ENCODE measurements around the gene GNA14.

GNA14 gene

DNA sequence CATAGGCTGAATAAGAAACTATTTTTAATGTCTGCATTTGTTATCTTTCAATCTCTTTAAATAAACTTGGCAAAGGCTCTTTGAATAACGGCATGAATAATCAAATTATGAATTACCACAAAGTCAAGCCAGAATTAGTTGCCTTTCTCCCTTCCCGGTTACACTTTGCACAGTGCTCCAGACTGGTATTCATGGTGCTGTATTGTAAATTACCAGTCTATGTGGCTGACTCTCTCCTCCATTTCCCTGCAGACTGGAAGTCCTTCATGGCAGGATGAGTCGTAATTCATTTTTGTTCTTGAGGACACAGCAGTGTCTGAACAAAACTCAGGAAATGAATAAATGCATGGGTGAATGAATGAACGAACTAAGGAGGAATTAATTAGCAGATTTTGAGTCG lies 142.9 kb downstream of the GNA14 start:
- H3K4me1 ChIP-seq (ENCODE audit: low read depth, poor library complexity, severe bottlenecking), result no peaks in the 10 kb centered on the region
- H2AFZ ChIP-seq (ENCODE audit: low read depth), result no peak overlapping the region
- no peaks in the 10 kb centered on the region for H4K20me1 ChIP-seq (ENCODE audit: insufficient read depth)
- H3K27me3 ChIP-seq (ENCODE audit: insufficient read depth, low read depth), result no peaks in the 10 kb centered on the region
- H3K4me2 ChIP-seq, result no peak overlapping the region
- H3K4me3 ChIP-seq (IDR thresholded peaks at IDR 0.05; ENCODE audit: insufficient read depth, low read depth, low read length), result no peak overlapping the region
- TF ChIP-seq, protein P1, sequence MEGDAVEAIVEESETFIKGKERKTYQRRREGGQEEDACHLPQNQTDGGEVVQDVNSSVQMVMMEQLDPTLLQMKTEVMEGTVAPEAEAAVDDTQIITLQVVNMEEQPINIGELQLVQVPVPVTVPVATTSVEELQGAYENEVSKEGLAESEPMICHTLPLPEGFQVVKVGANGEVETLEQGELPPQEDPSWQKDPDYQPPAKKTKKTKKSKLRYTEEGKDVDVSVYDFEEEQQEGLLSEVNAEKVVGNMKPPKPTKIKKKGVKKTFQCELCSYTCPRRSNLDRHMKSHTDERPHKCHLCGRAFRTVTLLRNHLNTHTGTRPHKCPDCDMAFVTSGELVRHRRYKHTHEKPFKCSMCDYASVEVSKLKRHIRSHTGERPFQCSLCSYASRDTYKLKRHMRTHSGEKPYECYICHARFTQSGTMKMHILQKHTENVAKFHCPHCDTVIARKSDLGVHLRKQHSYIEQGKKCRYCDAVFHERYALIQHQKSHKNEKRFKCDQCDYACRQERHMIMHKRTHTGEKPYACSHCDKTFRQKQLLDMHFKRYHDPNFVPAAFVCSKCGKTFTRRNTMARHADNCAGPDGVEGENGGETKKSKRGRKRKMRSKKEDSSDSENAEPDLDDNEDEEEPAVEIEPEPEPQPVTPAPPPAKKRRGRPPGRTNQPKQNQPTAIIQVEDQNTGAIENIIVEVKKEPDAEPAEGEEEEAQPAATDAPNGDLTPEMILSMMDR (conservative IDR thresholded peaks at IDR 0.05; ENCODE audit: low read depth, low read length), result no peak
- no peak overlapping the region for H3K27ac ChIP-seq
- H3K36me3 ChIP-seq (ENCODE audit: insufficient read depth), result no peaks in the 10 kb centered on the region
- H3K9ac ChIP-seq, result no peak overlapping the region
- no peaks in the 10 kb centered on the region for H3K79me2 ChIP-seq (ENCODE audit: insufficient read depth, low read depth)

DNA sequence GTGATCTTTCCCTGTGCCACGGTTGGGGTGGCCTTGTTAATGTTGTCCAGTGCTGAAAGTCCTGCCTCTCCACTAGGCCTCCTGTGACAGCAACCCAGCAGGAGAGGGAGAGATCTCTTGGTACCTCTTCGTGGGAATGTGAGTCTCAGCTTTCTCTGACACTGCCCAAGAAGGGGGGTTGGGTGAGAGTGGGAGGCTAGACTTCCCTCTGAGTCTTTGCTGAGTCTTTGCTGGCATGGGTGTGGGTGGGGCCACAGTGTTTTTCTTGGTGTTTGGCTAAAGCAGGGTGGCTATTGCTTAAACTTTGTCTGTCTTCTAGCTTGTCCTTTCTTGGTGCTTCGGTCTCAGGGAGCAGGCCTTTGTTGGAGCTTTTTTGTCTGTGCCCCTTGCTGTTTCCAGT lies 145.6 kb downstream of the GNA14 start:
- TF ChIP-seq, protein P1 (conservative IDR thresholded peaks at IDR 0.05; ENCODE audit: low read depth, low read length), result no peak
- Histone ChIP-seq H3K27ac (no peak overlapping the region), H3K79me2 (ENCODE audit: insufficient read depth, low read depth) (no peaks in the 10 kb centered on the region), H2AFZ (ENCODE audit: low read depth) (no peak overlapping the region), H3K4me3 (IDR thresholded peaks at IDR 0.05; ENCODE audit: insufficient read depth, low read depth, low read length) (no peak overlapping the region), H3K36me3 (ENCODE audit: insufficient read depth) (no peaks in the 10 kb centered on the region), H3K4me1 (ENCODE audit: low read depth, poor library complexity, severe bottlenecking) (no peaks in the 10 kb centered on the region), H3K27me3 (ENCODE audit: insufficient read depth, low read depth) (no peaks in the 10 kb centered on the region), H3K9ac (no peak overlapping the region), H4K20me1 (ENCODE audit: insufficient read depth) (no peaks in the 10 kb centered on the region), H3K4me2 (no peak overlapping the region)

DNA sequence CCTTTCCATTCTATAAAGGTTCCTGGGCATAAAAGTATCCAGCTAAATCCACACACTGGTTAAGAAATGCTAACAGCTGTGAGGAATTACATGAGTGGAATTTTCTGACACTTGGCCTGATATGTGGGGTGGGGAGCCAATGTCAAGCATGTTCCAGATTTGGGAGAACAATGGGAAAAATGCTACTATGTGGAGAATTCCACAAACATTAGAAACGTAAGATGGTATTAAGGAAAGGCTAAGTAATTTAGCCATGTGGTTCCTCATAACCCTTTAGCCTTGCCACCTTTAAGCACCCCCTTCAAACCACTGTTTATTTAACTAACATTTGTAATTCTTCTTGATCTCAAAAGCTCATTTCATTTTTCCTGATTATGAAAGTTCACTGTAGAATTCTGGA lies 149.2 kb downstream of the GNA14 start:
- H3K36me3 ChIP-seq (ENCODE audit: insufficient read depth), result no peaks in the 10 kb centered on the region
- H3K79me2 ChIP-seq (ENCODE audit: insufficient read depth, low read depth), result no peaks in the 10 kb centered on the region
- no peak overlapping the region for H3K4me2 ChIP-seq
- H3K27me3 ChIP-seq (ENCODE audit: insufficient read depth, low read depth), result no peaks in the 10 kb centered on the region
- no peak overlapping the region for H3K27ac ChIP-seq
- no peaks in the 10 kb centered on the region for H3K4me1 ChIP-seq (ENCODE audit: low read depth, poor library complexity, severe bottlenecking)
- H4K20me1 ChIP-seq (ENCODE audit: insufficient read depth), result no peaks in the 10 kb centered on the region
- TF ChIP-seq, protein P1 (conservative IDR thresholded peaks at IDR 0.05; ENCODE audit: low read depth, low read length), result no peak
- no peak overlapping the region for H2AFZ ChIP-seq (ENCODE audit: low read depth)
- H3K9ac ChIP-seq, result no peak overlapping the region
- no peak overlapping the region for H3K4me3 ChIP-seq (IDR thresholded peaks at IDR 0.05; ENCODE audit: insufficient read depth, low read depth, low read length)

DNA sequence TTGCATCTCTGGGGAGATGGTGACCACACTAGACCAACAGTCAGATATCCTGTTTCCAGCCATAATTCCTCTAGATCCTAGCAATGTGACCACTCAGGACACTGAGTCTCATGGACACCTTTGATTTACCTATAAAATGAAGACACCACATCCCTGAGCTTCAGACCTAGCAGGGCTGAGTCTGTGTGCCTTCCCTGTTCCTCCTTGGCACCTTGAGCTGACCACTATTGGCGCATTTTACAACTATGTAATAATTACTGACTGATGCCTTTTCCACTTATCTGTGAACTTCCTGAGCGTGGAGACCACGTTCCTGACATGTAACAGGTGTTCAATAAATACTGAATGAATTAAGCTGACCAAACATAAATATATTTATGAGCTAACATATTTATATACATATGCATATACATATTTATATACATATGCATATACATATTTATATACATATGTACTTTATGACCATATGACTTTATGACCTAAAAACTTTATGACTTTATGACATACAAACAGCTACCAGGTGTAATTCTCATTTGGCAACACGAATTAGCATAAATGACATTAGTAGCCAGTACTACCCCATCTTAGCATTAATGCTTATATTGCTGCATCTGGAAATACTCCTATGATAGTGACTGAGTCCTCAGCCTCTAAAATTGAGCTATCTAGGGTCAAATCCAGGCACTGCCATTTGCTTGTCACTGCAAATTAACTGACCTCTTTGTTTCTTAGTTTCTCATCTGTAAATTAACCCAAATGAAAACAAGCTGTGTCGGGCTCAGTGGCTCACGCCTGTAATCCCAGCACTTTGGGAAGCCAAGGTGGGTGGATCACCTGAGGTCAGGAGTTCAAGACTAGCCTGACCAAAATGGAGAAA lies 150.6 kb downstream of the GNA14 start:
- H3K9ac ChIP-seq, result no peak overlapping the region

More for the DNA sequence above, 150.6 kb downstream of the GNA14 start:
- H3K4me1 ChIP-seq (ENCODE audit: low read depth, poor library complexity, severe bottlenecking), result no peaks in the 10 kb centered on the region
- no peak overlapping the region for H3K4me3 ChIP-seq (IDR thresholded peaks at IDR 0.05; ENCODE audit: insufficient read depth, low read depth, low read length)
- H4K20me1 ChIP-seq (ENCODE audit: insufficient read depth), result no peaks in the 10 kb centered on the region
- TF ChIP-seq, protein P1 (conservative IDR thresholded peaks at IDR 0.05; ENCODE audit: low read depth, low read length), result no peak
- H3K4me2 ChIP-seq, result no peak overlapping the region
- H3K36me3 ChIP-seq (ENCODE audit: insufficient read depth), result no peaks in the 10 kb centered on the region
- no peaks in the 10 kb centered on the region for H3K79me2 ChIP-seq (ENCODE audit: insufficient read depth, low read depth)
- no peak overlapping the region for H2AFZ ChIP-seq (ENCODE audit: low read depth)
- H3K27me3 ChIP-seq (ENCODE audit: insufficient read depth, low read depth), result no peaks in the 10 kb centered on the region
- H3K27ac ChIP-seq, result no peak overlapping the region
